SH-SY5Y (cell line): ENCODE results near the gene CCDC183.

Source experiments
- GATA2 ChIP-seq: IDR thresholded peaks from 2 replicates; pipeline ENCODE4 v1.6.1; 2011; ENCODE audit warnings: mild to moderate bottlenecking, low read depth, low read length
- GATA3 ChIP-seq: IDR thresholded peaks from 2 replicates; pipeline ENCODE4 v1.6.1; 2011; ENCODE audit warnings: low read depth, mild to moderate bottlenecking, low read length, moderate library complexity

GRCh38 chr9:136802321-136802720 is 6.2 kb downstream of the CCDC183 start:
- TF ChIP-seq GATA2 (no peak), GATA3 (no peak)
